Measurements from ENCODE around the gene SEZ6L2.

SEZ6L2 gene

GRCh38 chr16:29821643-29822115 lies 77.7 kb downstream of the SEZ6L2 start:
- H3K79me2 ChIP-seq (ENCODE audit: insufficient read depth, low read length), result peaks cover 28% of the 10 kb centered on the region

More at GRCh38 chr16:29821643-29822115, 77.7 kb downstream of the SEZ6L2 start:
- H3K9ac ChIP-seq (ENCODE audit: low read depth, low read length, poor library complexity, severe bottlenecking), result no peak overlapping the region
- H3K4me2 ChIP-seq (ENCODE audit: low read depth, low read length, poor library complexity, severe bottlenecking), result peak overlapping the region; percentile 78
- H2AFZ ChIP-seq (ENCODE audit: low read length), result no peak overlapping the region
- TF ChIP-seq, protein P1, sequence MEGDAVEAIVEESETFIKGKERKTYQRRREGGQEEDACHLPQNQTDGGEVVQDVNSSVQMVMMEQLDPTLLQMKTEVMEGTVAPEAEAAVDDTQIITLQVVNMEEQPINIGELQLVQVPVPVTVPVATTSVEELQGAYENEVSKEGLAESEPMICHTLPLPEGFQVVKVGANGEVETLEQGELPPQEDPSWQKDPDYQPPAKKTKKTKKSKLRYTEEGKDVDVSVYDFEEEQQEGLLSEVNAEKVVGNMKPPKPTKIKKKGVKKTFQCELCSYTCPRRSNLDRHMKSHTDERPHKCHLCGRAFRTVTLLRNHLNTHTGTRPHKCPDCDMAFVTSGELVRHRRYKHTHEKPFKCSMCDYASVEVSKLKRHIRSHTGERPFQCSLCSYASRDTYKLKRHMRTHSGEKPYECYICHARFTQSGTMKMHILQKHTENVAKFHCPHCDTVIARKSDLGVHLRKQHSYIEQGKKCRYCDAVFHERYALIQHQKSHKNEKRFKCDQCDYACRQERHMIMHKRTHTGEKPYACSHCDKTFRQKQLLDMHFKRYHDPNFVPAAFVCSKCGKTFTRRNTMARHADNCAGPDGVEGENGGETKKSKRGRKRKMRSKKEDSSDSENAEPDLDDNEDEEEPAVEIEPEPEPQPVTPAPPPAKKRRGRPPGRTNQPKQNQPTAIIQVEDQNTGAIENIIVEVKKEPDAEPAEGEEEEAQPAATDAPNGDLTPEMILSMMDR (conservative IDR thresholded peaks at IDR 0.05; ENCODE audit: low read length), result no peak
- TF ChIP-seq EZH2phosphoT487 (IDR thresholded peaks at IDR 0.05; ENCODE audit: borderline replicate concordance), result no peak
- no peaks in the 10 kb centered on the region for H3F3A ChIP-seq (ENCODE audit: low read depth)
- H4K20me1 ChIP-seq (ENCODE audit: insufficient read depth, low read length, poor library complexity, severe bottlenecking), result peaks cover 15% of the 10 kb centered on the region
- no peaks in the 10 kb centered on the region for H3K27me3 ChIP-seq (ENCODE audit: insufficient read depth, low read length, poor library complexity, severe bottlenecking)
- H3K4me1 ChIP-seq (ENCODE audit: insufficient read depth, low read length, poor library complexity, severe bottlenecking), result peaks cover 32% of the 10 kb centered on the region
- no peaks in the 10 kb centered on the region; the same call in 1 of the 2 replicates for H3K36me3 ChIP-seq (ENCODE audit: insufficient read depth, low read length)
- no peaks in the 10 kb centered on the region for H3K9me3 ChIP-seq (ENCODE audit: insufficient read depth, low read depth, low read length)
- no peaks in the 10 kb centered on the region for H3K9me2 ChIP-seq (replicated peaks; ENCODE audit: low read depth, low read length)
- no peak overlapping the region for H3K4me3 ChIP-seq (ENCODE audit: low read length, poor library complexity, severe bottlenecking)

Measured in Loucy (cell line).